ENCODE data around the gene NTSR2.
A peak's percentile ranks its signal among the peaks of the same experiment; 100 is the strongest.

NTSR2 gene

GRCh38 chr2:11699686-11700670, 30.0 kb upstream of the NTSR2 start:
- FAIRE-seq (no peak), DNase-seq (ENCODE audit: low spot score) (no peak)

- DNase-seq (ENCODE audit: low spot score): peak; percentile 71
These were observed 28.3 kb upstream of the NTSR2 start for GRCh38 chr2:11698009-11698922.

GRCh38 chr2:11697103-11697871, 27.3 kb upstream of the NTSR2 start:
- peak; percentile 96 for FAIRE-seq
- DNase-seq (ENCODE audit: low spot score): peak; percentile 100

More at GRCh38 chr2:11698009-11698922, 28.3 kb upstream of the NTSR2 start:
- no peak for FAIRE-seq

- no peak for FAIRE-seq
- DNase-seq (ENCODE audit: low spot score): no peak
These were observed 26.7 kb upstream of the NTSR2 start for GRCh38 chr2:11696736-11697102.

GRCh38 chr2:11695576-11695975, 25.6 kb upstream of the NTSR2 start:
- FAIRE-seq: no peak
- no peak for DNase-seq (ENCODE audit: low spot score)

GRCh38 chr2:11692966-11693521, 23.0 kb upstream of the NTSR2 start:
- DNase-seq (ENCODE audit: low spot score) (peak; percentile 53), FAIRE-seq (peak; percentile 28)

GRCh38 chr2:11691076-11691660, 21.2 kb upstream of the NTSR2 start:
- no peak for DNase-seq (ENCODE audit: low spot score)
- no peak for FAIRE-seq

- DNase-seq (ENCODE audit: low spot score) (peak; percentile 51), FAIRE-seq (peak; percentile 36)
These were observed 18.5 kb upstream of the NTSR2 start for GRCh38 chr2:11688222-11689069.

GRCh38 chr2:11687736-11688135, 17.7 kb upstream of the NTSR2 start:
- DNase-seq (ENCODE audit: low spot score) (no peak), FAIRE-seq (no peak)

- FAIRE-seq (no peak), DNase-seq (ENCODE audit: low spot score) (no peak)
These were observed 16.0 kb upstream of the NTSR2 start for GRCh38 chr2:11685906-11686470.

GRCh38 chr2:11684894-11685460, 15.0 kb upstream of the NTSR2 start:
- FAIRE-seq (no peak), DNase-seq (ENCODE audit: low spot score) (no peak)

- no peak for DNase-seq (ENCODE audit: low spot score)
These were observed 14.0 kb upstream of the NTSR2 start for GRCh38 chr2:11683966-11684365.

GRCh38 chr2:11683476-11683875, 13.5 kb upstream of the NTSR2 start:
- DNase-seq (ENCODE audit: low spot score) (no peak), FAIRE-seq (no peak)

More at GRCh38 chr2:11683966-11684365, 14.0 kb upstream of the NTSR2 start:
- no peak for FAIRE-seq

- no peak for FAIRE-seq
- no peak for DNase-seq (ENCODE audit: low spot score)
These were observed 12.6 kb upstream of the NTSR2 start for GRCh38 chr2:11682590-11682915.

GRCh38 chr2:11681722-11682589, 12.0 kb upstream of the NTSR2 start:
- no peak for FAIRE-seq
- DNase-seq (ENCODE audit: low spot score): no peak

GRCh38 chr2:11680901-11681721, 11.1 kb upstream of the NTSR2 start:
- FAIRE-seq (no peak), DNase-seq (ENCODE audit: low spot score) (no peak)
